HuH-7 (cell line): Measurements from ENCODE around the gene RNF32.
"Not testable (repeated sequence)": the region's sequence is repeated elsewhere in the genome, so short reads cannot be mapped to it uniquely, and the experiment has no call there.

Experiments used
- DNase-seq: peaks from one replicate; pipeline ENCODE4 v3.0.0; 2011; ENCODE audit warnings: low spot score

RNF32 gene

GRCh38 chr7:156675721-156676120, 35.1 kb downstream of the RNF32 start:
- DNase-seq = no peak

GRCh38 chr7:156676263-156676662, 35.7 kb downstream of the RNF32 start:
- DNase-seq = no peak

- no peak for DNase-seq
Measured at GRCh38 chr7:156677374-156678054, 36.9 kb downstream of the RNF32 start.

GRCh38 chr7:156680281-156680680, 39.7 kb downstream of the RNF32 start:
- DNase-seq = no peak

- no peak for DNase-seq
Measured at GRCh38 chr7:156682928-156683327, 42.4 kb downstream of the RNF32 start.

GRCh38 chr7:156684251-156684650, 43.7 kb downstream of the RNF32 start:
- no peak for DNase-seq

- DNase-seq = no peak
Measured at GRCh38 chr7:156684661-156685060, 44.1 kb downstream of the RNF32 start.

GRCh38 chr7:156691764-156692163, 51.2 kb downstream of the RNF32 start:
- DNase-seq = no peak

- DNase-seq = no peak
Measured at GRCh38 chr7:156692849-156693248, 52.3 kb downstream of the RNF32 start.

- no peak for DNase-seq
Measured at GRCh38 chr7:156693627-156694026, 53.1 kb downstream of the RNF32 start.

GRCh38 chr7:156697283-156697682, 56.7 kb downstream of the RNF32 start:
- not testable (repeated sequence) for DNase-seq

GRCh38 chr7:156698512-156698911, 57.9 kb downstream of the RNF32 start:
- not testable (repeated sequence) for DNase-seq

- DNase-seq = not testable (repeated sequence)
Measured at GRCh38 chr7:156701787-156702186, 61.2 kb downstream of the RNF32 start.

GRCh38 chr7:156702399-156702798, 61.8 kb downstream of the RNF32 start:
- no peak for DNase-seq

GRCh38 chr7:156703209-156703608, 62.6 kb downstream of the RNF32 start:
- no peak for DNase-seq

GRCh38 chr7:156703773-156704482, 63.4 kb downstream of the RNF32 start:
- no peak for DNase-seq

- no peak for DNase-seq
Measured at GRCh38 chr7:156722043-156722826, 81.7 kb downstream of the RNF32 start.

- DNase-seq = peak; percentile 7
Measured at GRCh38 chr7:156725073-156725472, 84.5 kb downstream of the RNF32 start.

GRCh38 chr7:156725936-156726335, 85.4 kb downstream of the RNF32 start:
- no peak for DNase-seq
